ENCODE data around the gene SGCA.
A peak's percentile ranks its signal among the peaks of the same experiment; 100 is the strongest.

SGCA gene

GRCh38 chr17:50149091-50149416 lies 16.8 kb upstream of the SGCA start:
- H3K36me3 ChIP-seq (ENCODE audit: insufficient read depth, low read length) = peaks cover 8% of the 10 kb centered on the region
- no peak overlapping the region for H2AFZ ChIP-seq (ENCODE audit: low read depth, low read length)
- no peaks in the 10 kb centered on the region for H3K9me3 ChIP-seq (ENCODE audit: low read length)
- H3K4me3 ChIP-seq (ENCODE audit: low read length) = peak overlapping the region; percentile 69
- no peaks in the 10 kb centered on the region for H3K27me3 ChIP-seq (ENCODE audit: insufficient read depth, low read length)
- H3K4me1 ChIP-seq (ENCODE audit: insufficient read depth, low read length) = peaks cover 39% of the 10 kb centered on the region

- Histone ChIP-seq H3K27me3 (ENCODE audit: insufficient read depth, low read length) (no peaks in the 10 kb centered on the region), H3K36me3 (ENCODE audit: insufficient read depth, low read length) (peaks cover 1% of the 10 kb centered on the region), H3K4me1 (ENCODE audit: insufficient read depth, low read length) (peaks cover 39% of the 10 kb centered on the region), H3K9me3 (ENCODE audit: low read length) (no peaks in the 10 kb centered on the region), H3K4me3 (ENCODE audit: low read length) (peak overlapping the region; percentile 69), H2AFZ (ENCODE audit: low read depth, low read length) (peak overlapping the region; percentile 14)
Observed at GRCh38 chr17:50149417-50150353, 16.1 kb upstream of the SGCA start.

GRCh38 chr17:50150354-50151040 lies 15.3 kb upstream of the SGCA start, which contains the start of gene PPP1R9B:
Gene PPP1R9B, minus strand, starts transcription at chr17:50150677. Its CDS starts 164 bp downstream, at chr17:50150513.
- Histone ChIP-seq H3K27me3 (ENCODE audit: insufficient read depth, low read length) (no peaks in the 10 kb centered on the region), H3K9me3 (ENCODE audit: low read length) (no peaks in the 10 kb centered on the region), H3K36me3 (ENCODE audit: insufficient read depth, low read length) (no peaks in the 10 kb centered on the region), H2AFZ (ENCODE audit: low read depth, low read length) (peak within 1 kb of the TSS; percentile 14), H3K4me1 (ENCODE audit: insufficient read depth, low read length) (peaks cover 39% of the 10 kb centered on the region), H3K4me3 (ENCODE audit: low read length) (peak within 1 kb of the TSS; percentile 69)

GRCh38 chr17:50151041-50151936 lies 14.5 kb upstream of the SGCA start:
- Histone ChIP-seq H3K4me1 (ENCODE audit: insufficient read depth, low read length) (peaks cover 39% of the 10 kb centered on the region), H3K4me3 (ENCODE audit: low read length) (peak overlapping the region; percentile 69), H3K9me3 (ENCODE audit: low read length) (no peaks in the 10 kb centered on the region), H3K27me3 (ENCODE audit: insufficient read depth, low read length) (no peaks in the 10 kb centered on the region), H2AFZ (ENCODE audit: low read depth, low read length) (no peak overlapping the region), H3K36me3 (ENCODE audit: insufficient read depth, low read length) (no peaks in the 10 kb centered on the region)

GRCh38 chr17:50151937-50152547 lies 13.8 kb upstream of the SGCA start:
- H2AFZ ChIP-seq (ENCODE audit: low read depth, low read length) = peak overlapping the region; percentile 79
- H3K4me3 ChIP-seq (ENCODE audit: low read length) = peak overlapping the region; percentile 69
- H3K9me3 ChIP-seq (ENCODE audit: low read length) = no peaks in the 10 kb centered on the region
- peaks cover 32% of the 10 kb centered on the region for H3K4me1 ChIP-seq (ENCODE audit: insufficient read depth, low read length)
- H3K27me3 ChIP-seq (ENCODE audit: insufficient read depth, low read length) = no peaks in the 10 kb centered on the region
- H3K36me3 ChIP-seq (ENCODE audit: insufficient read depth, low read length) = no peaks in the 10 kb centered on the region

- peaks cover 25% of the 10 kb centered on the region for H3K4me1 ChIP-seq (ENCODE audit: insufficient read depth, low read length)
- H3K27me3 ChIP-seq (ENCODE audit: insufficient read depth, low read length) = no peaks in the 10 kb centered on the region
- peak overlapping the region; percentile 69 for H3K4me3 ChIP-seq (ENCODE audit: low read length)
- H2AFZ ChIP-seq (ENCODE audit: low read depth, low read length) = no peak overlapping the region
- no peaks in the 10 kb centered on the region for H3K36me3 ChIP-seq (ENCODE audit: insufficient read depth, low read length)
- H3K9me3 ChIP-seq (ENCODE audit: low read length) = no peaks in the 10 kb centered on the region
Observed at GRCh38 chr17:50152736-50153135, 13.1 kb upstream of the SGCA start.

- Histone ChIP-seq H2AFZ (ENCODE audit: low read depth, low read length) (no peak overlapping the region), H3K4me1 (ENCODE audit: insufficient read depth, low read length) (peaks cover 14% of the 10 kb centered on the region), H3K27me3 (ENCODE audit: insufficient read depth, low read length) (no peaks in the 10 kb centered on the region), H3K36me3 (ENCODE audit: insufficient read depth, low read length) (no peaks in the 10 kb centered on the region), H3K4me3 (ENCODE audit: low read length) (no peak overlapping the region), H3K9me3 (ENCODE audit: low read length) (no peaks in the 10 kb centered on the region)
Observed at GRCh38 chr17:50153650-50154575, 11.9 kb upstream of the SGCA start.

GRCh38 chr17:50154604-50155003 lies 11.2 kb upstream of the SGCA start:
- no peaks in the 10 kb centered on the region for H3K36me3 ChIP-seq (ENCODE audit: insufficient read depth, low read length)
- H3K27me3 ChIP-seq (ENCODE audit: insufficient read depth, low read length) = no peaks in the 10 kb centered on the region
- H3K9me3 ChIP-seq (ENCODE audit: low read length) = no peaks in the 10 kb centered on the region
- no peak overlapping the region for H2AFZ ChIP-seq (ENCODE audit: low read depth, low read length)
- peaks cover 10% of the 10 kb centered on the region for H3K4me1 ChIP-seq (ENCODE audit: insufficient read depth, low read length)
- no peak overlapping the region for H3K4me3 ChIP-seq (ENCODE audit: low read length)

- Histone ChIP-seq H2AFZ (ENCODE audit: low read depth, low read length) (no peak overlapping the region), H3K36me3 (ENCODE audit: insufficient read depth, low read length) (no peaks in the 10 kb centered on the region), H3K9me3 (ENCODE audit: low read length) (no peaks in the 10 kb centered on the region), H3K4me3 (ENCODE audit: low read length) (no peak overlapping the region), H3K4me1 (ENCODE audit: insufficient read depth, low read length) (peaks cover 7% of the 10 kb centered on the region), H3K27me3 (ENCODE audit: insufficient read depth, low read length) (no peaks in the 10 kb centered on the region)
Observed at GRCh38 chr17:50155115-50155819, 10.5 kb upstream of the SGCA start.

GRCh38 chr17:50157891-50158290 lies 7.9 kb upstream of the SGCA start:
- Histone ChIP-seq H3K36me3 (ENCODE audit: insufficient read depth, low read length) (no peaks in the 10 kb centered on the region), H3K9me3 (ENCODE audit: low read length) (no peaks in the 10 kb centered on the region), H3K4me3 (ENCODE audit: low read length) (no peak overlapping the region)

More at GRCh38 chr17:50157891-50158290, 7.9 kb upstream of the SGCA start:
- H3K4me1 ChIP-seq (ENCODE audit: insufficient read depth, low read length) = peaks cover 11% of the 10 kb centered on the region
- no peaks in the 10 kb centered on the region for H3K27me3 ChIP-seq (ENCODE audit: insufficient read depth, low read length)
- H2AFZ ChIP-seq (ENCODE audit: low read depth, low read length) = no peak overlapping the region

All from neuron (in vitro differentiated cells).